Right lung (tissue), 5 donors: ENCODE data around the gene PDZK1. TPM values are rescaled to one million over a fixed set of nuclear protein-coding genes. Genes with fewer than 3 reads are reported as not detected.
"Not testable (repeated sequence)": the region's sequence is repeated elsewhere in the genome, so short reads cannot be mapped to it uniquely, and the experiment has no call there.

Source experiments
- DNase-seq, 2 donors: peaks; one replicate each; pipeline ENCODE4 v3.0.0-alpha.2; 2013
- polyA plus RNA-seq, 5 donors: library from polyadenylated mRNA; unstranded; fragments of 120-200 nt; gene quantifications; one replicate each; pipeline versions ENCODE4 v1.2.1 to v1.2.3, GENCODE V29; 2013; ENCODE audit warnings: inconsistent platforms in 1 of 5, low replicate concordance in 1 of 5; ENCODE audit not compliant: insufficient read length in 5 of 5, insufficient read depth in 1 of 5

The PDZK1 gene
- polyA plus RNA-seq, 5 donors: 1.3 to 2.9 (median 2.5) TPM

GRCh38 chr1:145662502-145662901, 44.7 kb downstream of the PDZK1 start:
- DNase-seq: not testable (repeated sequence)

GRCh38 chr1:145656245-145656943, 50.8 kb downstream of the PDZK1 start:
- not testable (repeated sequence) for DNase-seq

GRCh38 chr1:145643990-145644389, 63.2 kb downstream of the PDZK1 start:
- not testable (repeated sequence) for DNase-seq

- DNase-seq: not testable (repeated sequence)
Measured at GRCh38 chr1:145641886-145642285, 65.3 kb downstream of the PDZK1 start.

- not testable (repeated sequence) for DNase-seq
Measured at GRCh38 chr1:145636237-145636636, 70.9 kb downstream of the PDZK1 start.

- not testable (repeated sequence) for DNase-seq
Measured at GRCh38 chr1:145622177-145622576, 85.0 kb downstream of the PDZK1 start.

Other genes starting within 250 kb of the PDZK1 start
- 10 to 100 TPM; 23.2 to 44.2 (median 34.6) TPM for gene GPR89A, start 99.4 kb downstream of the PDZK1 start, polyA plus RNA-seq
- 1 to 10 TPM; 1.5 to 3.3 (median 2.2) TPM for gene CD160, start 12.1 kb upstream of the PDZK1 start, polyA plus RNA-seq
- gene RNF115, start 116.7 kb upstream of the PDZK1 start, polyA plus RNA-seq: 10 to 100 TPM; 13.8 to 19.9 (median 18.1) TPM
- gene POLR3C, start 116.8 kb upstream of the PDZK1 start, polyA plus RNA-seq: 10 to 100 TPM; 28.5 to 37.7 (median 35.9) TPM
- gene NUDT17, start 138.3 kb upstream of the PDZK1 start, polyA plus RNA-seq: 10 to 100 TPM in 3 of 5 donors, 1 to 10 TPM in 2; 8.7 to 11.7 (median 10.5) TPM
- gene PIAS3, start 151.7 kb upstream of the PDZK1 start, polyA plus RNA-seq: 10 to 100 TPM; 60.7 to 87.1 (median 79.4) TPM
- gene ANKRD35, start 178.5 kb upstream of the PDZK1 start, polyA plus RNA-seq: 1 to 10 TPM; 3.7 to 5.5 (median 4.3) TPM
- gene ITGA10, start 202.7 kb upstream of the PDZK1 start, polyA plus RNA-seq: 1 to 10 TPM; 2.5 to 4.1 (median 2.9) TPM
- 10 to 100 TPM; 48.6 to 52.8 (median 50.1) TPM for gene PEX11B, start 211.3 kb upstream of the PDZK1 start, polyA plus RNA-seq
- gene RBM8A, start 220.1 kb upstream of the PDZK1 start, polyA plus RNA-seq: 100 to 1,000 TPM; 183 to 197 (median 186) TPM